ENCODE results near the gene CYP27A1. TPM values are rescaled to one million over a fixed set of nuclear protein-coding genes. Genes with fewer than 3 reads are reported as not detected.
A peak's percentile ranks its signal among the peaks of the same experiment; 100 is the strongest.

The CYP27A1 gene
- total and polyA plus RNA-seq, 9 of the 15 experiments (the other 6 are each of a cell fraction or from before 2014, with no cell fraction given) = 0.20 TPM; not detected in 8

GRCh38 chr2:218745160-218745558, 36.8 kb upstream of the CYP27A1 start (continued):
- TF ChIP-seq NR2C1 (IDR thresholded peaks at IDR 0.05) = peak; percentile 70; the same call in 1 of the 2 replicates
- TF ChIP-seq NR2C1 (tag; IDR thresholded peaks at IDR 0.05) = peak; percentile 82
- TF ChIP-seq HDAC1 (IDR thresholded peaks at IDR 0.05) = peak in 1 of 2 experiments; percentile 42; a peak in 1 of 4 replicates
- TF ChIP-seq RCOR1 (IDR thresholded peaks at IDR 0.05; ENCODE audit: borderline replicate concordance in 1 of 2, low read depth in 2 of 2, low read length in 2 of 2) = no peak
- no peak for TF ChIP-seq NKRF (IDR thresholded peaks at IDR 0.05; ENCODE audit: borderline replicate concordance)
- TF ChIP-seq FOXA3 (CRISPR knock-in tag; conservative IDR thresholded peaks at IDR 0.05 in 1 of 2, IDR thresholded peaks at IDR 0.05 in 1 of 2) = no peak
- no peak for TF ChIP-seq POLR2B (IDR thresholded peaks at IDR 0.05; ENCODE audit: low read depth, partially characterized antibody)
- no peak for TF ChIP-seq STAT6 (CRISPR knock-in tag; IDR thresholded peaks at IDR 0.05)
- no peak for TF ChIP-seq HMGXB4 (CRISPR knock-in tag; IDR thresholded peaks at IDR 0.05)
- no peak for TF ChIP-seq NFIC (IDR thresholded peaks at IDR 0.05)
- peak; percentile 16; the same call in 1 of the 2 replicates for TF ChIP-seq ZKSCAN1 (IDR thresholded peaks at IDR 0.05; ENCODE audit: low read depth, low read length)
- TF ChIP-seq EP400 (IDR thresholded peaks at IDR 0.05) = peak; percentile 92
- TF ChIP-seq SMAD4 (CRISPR knock-in tag; conservative IDR thresholded peaks at IDR 0.05) = peak; percentile 70
- no peak for TF ChIP-seq MBD2 (IDR thresholded peaks at IDR 0.05; ENCODE audit: borderline replicate concordance, low read depth)
- TF ChIP-seq TRIM25 (IDR thresholded peaks at IDR 0.05; ENCODE audit: borderline replicate concordance) = no peak
- no peak for TF ChIP-seq GTF2A2 (tag; IDR thresholded peaks at IDR 0.05)
- no peak for TF ChIP-seq ZNF239 (CRISPR knock-in tag; IDR thresholded peaks at IDR 0.05)
- TF ChIP-seq SAFB2 (IDR thresholded peaks at IDR 0.05; ENCODE audit: borderline replicate concordance, low read depth, low read length, severe bottlenecking) = no peak
- TF ChIP-seq SMARCB1 (IDR thresholded peaks at IDR 0.05; ENCODE audit: insufficient read length, low read depth) = no peak
- peak; percentile 40; the same call in 1 of the 2 replicates for TF ChIP-seq HSF4 (CRISPR knock-in tag; IDR thresholded peaks at IDR 0.05; ENCODE audit: borderline replicate concordance)
- no peak for TF ChIP-seq ZNF124 (CRISPR knock-in tag; IDR thresholded peaks at IDR 0.05)

Measured in K562 (cell line).